HG02610 (cell line): ENCODE measurements around the gene FAM83G.

Experiments
- ATAC-seq: cut with Tn5 transposase; IDR thresholded peaks from one replicate; pipeline ENCODE4 v1.9.1; 2021; ENCODE audit warnings: mild to moderate bottlenecking, moderate library complexity; ENCODE audit not compliant: unreplicated experiment

Gene FAM83G

DNA sequence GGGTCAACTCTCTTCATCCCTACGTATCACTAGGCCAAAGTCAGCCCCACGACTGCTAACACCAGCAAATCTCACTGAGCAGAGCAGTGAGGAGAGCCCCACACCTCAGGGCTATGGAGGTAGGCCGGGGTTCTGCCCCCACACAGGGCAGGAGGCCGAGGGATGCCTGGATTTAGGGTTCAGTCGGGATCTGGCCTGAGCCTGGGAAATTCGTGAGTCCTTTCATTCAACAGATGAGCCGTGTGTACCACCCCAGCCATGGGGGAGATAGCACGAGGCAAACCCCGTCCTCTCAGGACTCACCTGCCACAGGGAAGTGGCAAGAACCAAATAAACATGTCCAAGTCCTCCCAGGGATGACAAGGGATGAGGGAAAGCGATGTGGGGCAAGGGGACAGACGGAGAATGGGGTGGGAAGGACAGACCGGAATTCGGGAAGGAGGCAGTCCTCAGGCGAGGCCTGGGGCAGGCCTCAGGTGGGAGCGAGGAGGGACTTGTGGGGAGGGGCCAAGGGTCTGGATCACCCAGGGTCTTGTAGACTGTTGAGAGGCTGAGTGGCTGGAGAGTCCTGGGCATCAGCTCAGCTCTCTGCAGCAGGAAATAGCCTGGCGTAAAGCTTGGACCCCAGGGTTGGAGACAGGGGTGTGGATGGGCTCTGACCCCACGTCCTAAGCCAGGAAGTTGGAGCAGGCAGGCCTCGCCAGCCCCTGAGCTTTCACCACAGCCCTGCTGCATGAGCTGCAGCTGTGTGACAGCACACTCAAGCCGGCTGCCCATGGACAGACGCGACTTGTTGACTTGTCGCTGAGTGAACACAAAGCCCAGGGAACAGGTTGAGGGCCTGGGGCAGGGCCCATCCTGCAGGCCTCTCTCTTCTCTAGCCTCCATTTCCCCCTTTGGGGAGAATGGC lies 7.9 kb upstream of the FAM83G start:
- ATAC-seq = no peak

DNA sequence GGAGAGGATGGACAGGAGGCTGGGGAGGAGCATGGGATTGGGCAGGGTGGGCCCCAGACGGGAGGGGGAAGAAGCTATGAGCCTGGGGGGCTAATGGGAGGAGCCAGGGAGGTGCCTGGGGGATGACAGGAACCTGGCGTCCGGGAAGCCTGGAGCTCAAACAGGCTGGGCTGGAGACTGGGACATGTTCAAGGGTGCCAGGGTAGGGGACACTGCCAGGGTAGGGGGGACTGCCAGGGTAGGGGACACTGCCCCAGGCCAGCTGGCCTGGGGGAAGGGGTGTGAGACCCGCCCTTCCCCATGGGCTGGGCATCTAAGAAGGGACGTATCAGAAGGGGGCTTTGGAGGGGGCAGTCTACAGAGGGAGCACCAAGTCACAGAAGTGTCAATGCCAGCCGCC lies 7.0 kb upstream of the FAM83G start:
- ATAC-seq = no peak

DNA sequence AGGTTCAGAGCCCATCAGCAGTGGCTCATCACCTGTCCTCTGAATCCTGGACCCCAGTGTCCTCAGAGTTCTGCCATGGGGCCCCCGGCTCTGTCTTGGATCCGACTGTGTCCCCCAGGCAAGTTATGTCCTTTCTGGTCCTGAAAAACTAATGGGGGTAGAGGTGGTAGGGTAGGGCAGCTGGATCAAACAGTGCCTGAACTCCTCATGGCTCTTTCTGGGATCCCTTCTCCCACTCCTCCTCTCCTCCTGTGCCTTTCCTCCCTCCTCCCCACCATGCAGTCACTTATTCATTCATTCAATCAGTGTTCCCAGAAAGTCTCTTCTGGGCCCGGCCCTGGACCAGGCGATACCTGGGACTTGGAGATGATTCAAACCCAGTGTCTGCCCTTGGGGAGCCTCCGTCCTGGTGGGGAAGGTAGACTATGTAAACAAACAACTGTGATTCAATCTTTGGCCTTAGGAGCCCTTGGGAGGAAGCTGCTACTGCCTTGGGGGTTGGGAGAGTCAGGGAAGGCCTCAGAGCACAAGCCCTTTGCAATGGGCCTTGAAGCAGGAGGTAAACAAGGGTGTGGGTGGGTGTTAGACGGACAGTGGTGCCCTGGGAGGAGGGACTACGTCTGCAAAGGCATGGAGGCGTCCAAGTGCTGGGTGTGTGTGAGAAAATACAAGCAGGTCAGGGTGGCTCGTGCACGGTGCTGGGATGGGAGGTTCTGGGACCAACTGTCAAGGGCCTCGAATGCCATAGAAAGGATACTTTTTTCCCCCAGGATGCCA lies 6.4 kb upstream of the FAM83G start:
- no peak for ATAC-seq

DNA sequence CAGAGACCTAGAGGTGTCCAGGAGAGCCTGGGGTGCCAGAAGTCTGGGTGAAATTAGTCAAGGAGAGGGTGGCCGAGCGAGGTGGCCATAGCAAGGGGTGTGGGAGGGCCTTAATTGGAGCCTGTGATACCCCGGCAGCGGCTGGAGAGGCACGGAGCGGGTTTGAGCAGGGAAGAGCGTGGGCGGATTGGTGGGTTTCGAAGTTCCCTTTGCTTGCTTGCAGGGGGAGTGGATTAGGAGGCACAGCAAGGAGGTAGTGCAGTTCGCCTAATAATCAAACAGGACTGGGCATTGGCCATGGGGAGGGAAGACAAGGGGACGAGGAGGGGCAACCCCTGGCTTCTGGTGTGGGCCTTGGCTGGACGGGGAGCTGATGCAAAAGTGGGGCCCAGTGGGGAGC lies 5.4 kb upstream of the FAM83G start:
- no peak for ATAC-seq

DNA sequence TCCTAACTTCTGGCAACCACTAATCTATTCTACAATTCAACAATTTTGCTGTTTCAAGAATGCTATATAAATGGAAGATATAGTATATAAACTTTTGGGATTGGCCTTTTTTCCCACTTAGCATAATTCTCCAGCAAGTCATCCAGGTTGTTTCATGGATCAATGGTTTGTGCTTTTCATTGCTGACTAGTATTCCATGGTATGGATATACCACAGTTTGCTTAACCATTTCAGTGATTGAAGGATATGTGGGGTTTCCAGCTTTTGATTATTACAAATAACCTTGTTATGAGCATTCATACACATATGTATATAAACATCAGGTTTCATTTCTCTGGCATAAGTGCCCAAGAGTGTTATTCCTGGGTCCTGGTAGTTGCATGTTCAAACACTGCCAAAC lies 2.1 kb upstream of the FAM83G start:
- ATAC-seq = no peak

DNA sequence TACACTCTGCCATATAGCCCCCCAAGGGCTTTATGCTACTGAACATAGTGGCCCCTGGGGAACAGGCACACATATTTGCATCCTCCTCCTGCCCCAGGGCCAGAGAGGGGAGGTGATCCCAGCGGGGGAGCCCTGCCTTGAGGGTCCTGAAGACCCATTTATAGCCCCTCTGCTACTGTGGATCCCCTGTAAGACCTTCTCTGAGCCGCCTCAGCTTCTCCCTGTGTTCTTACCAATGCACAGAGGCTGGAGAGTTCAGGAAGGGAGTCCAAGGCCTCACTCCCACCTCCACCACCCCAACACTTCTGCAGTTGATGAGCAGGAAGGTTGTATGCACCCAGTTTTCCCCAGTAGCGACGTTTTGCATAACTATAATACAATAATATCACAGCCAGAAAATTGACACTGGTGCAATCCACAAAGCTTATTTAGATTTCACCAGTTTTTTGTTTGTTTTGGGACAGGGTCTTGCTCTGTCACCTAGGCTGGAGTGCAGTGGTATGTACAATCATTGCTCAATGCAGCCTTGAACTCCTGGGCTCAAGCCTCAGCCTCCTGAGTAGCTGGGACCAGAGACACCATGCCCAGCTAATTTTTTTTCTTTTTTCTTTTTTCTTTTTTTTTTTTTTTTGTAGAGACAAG lies 1.3 kb upstream of the FAM83G start:
- no peak for ATAC-seq

DNA sequence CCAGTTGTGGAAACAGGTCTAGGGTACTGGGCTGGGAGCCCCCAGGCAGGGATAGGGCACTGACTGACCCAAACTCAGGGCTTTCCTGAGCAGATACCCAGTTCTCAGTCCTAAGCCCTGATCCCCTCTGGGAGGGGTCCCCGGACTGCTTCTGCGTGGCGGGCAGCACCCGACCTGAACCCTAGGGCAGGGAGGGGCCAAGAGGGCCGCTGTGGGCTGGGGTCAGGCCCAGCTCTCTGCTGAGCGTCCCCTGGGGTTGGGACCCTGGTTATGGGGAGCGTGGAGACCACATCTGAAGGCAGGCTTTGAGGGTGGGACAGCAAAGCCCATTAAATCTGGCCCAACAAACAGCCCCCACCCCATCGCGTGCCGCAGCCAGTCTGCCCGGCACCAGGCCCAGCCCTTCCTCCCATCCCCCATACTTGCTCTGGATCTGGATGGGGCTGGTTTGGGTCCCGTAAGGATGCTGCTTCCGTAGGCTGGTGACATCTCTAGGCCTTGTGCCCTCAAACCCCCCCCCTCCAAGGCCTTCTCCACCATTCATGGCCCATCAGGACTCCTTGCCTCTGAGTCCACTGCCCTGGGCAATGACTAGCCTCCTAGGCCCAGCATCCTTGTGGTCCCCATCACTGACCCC lies 691 bp upstream of the FAM83G start:
- ATAC-seq = no peak

DNA sequence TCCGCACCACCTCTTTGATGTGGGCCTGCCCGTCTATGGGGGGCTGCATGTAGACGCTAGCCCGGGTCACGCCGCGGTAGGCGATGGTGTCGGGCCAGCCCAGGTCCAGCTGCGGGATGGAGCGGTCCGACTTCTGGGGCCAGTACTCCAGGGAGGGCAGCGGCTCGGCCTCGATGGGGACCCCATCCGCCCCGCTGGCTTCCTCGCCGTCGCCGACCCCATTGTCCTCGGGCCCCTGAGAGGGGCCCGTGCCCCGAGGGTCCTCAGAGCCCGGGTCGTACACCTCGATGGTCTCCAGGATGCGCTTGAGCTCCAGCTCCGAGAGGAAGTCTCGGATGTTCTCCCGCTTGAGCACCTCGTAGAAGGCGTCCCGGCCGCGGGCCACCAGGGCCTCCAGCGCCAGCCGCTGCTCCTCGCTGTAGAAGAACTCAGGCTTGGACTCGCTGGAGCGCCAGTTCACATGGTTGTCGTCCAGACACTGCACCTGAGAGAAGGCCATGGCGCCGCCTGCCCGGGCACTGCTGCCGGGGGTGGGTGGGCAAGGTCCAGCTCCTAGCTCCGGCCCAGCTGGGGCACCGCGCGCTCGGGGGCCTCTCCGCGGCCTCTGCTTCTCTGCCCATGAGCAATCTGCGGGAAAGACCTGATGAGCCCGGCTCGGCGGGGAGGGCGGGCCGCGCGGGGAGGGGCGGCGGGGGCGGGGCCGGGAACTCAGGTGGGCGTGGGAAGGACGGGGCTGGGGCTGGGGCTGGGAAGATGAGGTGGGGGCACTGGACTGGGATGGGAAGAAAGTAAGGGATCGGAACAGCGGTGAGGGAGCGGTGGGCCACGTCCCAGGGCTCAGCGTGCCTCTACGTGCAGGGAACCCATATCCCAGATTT lies 782 bp downstream of the FAM83G start:
- ATAC-seq = peak; percentile 19

DNA sequence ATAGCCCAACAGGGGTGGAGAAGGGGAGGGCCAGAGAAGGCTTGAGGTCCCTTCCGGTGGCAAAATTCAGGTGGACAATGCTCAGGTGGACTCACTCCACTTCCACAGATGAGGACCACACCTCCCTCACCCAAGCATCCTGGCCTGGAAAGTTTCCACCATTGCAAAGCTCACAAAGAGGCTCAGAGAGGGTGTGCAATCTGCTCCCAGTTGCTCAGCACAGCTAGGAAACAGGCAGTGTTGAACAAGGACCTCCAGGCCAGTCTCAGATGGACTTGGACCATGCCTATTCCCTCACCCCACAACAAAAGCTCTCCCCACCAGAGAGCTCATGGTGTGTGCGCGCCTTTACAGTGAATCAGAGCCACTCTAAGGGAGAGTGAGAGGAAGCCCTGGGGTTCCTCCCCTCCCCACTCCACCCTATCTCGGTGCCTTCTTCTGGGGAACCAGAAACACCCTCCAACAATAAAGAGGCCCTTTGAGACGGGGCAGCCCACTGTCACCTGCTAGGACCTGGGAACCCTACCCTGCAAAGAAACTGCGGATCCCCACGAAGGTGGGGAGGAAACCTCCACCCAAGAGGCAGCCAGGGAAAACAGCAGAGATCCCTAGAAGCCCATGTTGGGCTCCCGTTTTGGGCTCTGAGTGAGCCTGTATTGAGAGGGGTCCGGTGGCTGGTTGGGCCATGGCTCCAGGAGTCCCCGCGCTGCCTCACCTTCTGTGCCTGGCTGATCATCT lies 1.6 kb downstream of the FAM83G start:
- no peak for ATAC-seq

DNA sequence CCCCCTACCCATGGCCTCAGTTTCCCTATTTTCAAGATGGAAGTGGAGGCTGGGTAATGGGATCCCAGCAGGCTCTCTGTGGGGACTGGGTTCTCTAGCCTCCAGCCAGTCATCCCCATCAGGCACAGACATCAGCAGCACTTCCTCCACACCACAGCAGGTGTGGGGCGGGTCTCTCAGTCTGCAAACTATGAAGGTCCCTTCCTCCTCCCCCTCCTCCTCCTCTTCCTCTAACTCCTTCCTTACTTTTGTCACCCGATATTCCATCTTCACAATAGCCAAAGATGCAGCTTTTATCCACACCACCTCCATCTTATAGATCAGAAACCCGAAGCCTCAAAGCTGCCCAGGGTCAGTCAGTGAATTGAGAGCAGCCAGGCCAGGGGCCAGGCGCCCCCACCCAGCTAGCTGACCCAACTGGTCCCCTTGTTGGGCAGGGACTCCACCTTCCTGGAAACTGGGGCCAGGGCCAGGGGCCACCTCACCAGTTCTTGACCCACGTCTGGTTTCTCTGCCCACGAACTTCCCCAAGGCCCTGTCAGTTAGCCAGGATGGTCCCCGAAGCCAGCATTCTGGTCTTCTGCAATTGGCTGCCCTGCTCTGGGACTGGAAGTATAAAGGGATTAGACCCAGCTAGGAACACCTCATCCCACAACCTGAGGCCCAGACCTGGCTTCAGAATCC lies 2.5 kb downstream of the FAM83G start:
- no peak for ATAC-seq

DNA sequence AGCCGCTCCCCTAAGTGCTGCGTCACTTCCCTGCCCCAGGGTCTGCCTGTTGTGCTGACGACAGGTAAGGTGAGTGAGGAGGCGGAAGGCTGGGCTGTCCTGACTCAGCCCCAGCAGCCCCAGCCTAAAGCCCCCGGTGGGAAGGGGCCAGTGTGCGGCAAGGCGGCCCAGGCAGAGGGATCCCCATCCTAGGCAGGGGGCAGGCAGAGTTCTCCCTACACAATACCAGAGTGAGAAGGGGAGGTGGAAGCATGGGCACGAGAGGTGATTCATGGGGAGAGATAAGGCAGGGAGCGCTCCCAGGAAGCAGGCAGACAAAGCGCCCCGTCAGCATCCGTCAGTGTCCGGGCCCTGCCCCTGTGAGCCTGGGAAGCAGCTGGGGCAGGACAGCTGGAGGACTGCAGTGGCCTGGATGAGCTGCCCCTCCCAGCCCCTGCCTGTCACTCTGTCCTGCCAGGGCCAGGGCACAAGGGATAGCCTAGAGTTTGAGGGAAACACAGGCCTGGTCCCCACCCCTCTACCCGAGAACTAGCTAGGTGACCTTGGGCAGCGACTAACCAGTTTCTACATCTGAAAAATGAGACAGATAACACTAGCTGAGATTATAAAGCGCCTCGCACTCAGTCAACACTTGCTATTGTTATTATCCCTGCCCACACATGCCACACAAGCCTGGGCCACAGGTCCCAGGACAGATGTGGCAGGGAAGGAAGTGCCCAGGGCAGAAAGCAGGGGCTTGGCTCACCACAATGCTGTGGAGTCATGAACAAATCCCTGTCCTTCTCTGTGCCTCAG lies 3.8 kb downstream of the FAM83G start:
- ATAC-seq = no peak

DNA sequence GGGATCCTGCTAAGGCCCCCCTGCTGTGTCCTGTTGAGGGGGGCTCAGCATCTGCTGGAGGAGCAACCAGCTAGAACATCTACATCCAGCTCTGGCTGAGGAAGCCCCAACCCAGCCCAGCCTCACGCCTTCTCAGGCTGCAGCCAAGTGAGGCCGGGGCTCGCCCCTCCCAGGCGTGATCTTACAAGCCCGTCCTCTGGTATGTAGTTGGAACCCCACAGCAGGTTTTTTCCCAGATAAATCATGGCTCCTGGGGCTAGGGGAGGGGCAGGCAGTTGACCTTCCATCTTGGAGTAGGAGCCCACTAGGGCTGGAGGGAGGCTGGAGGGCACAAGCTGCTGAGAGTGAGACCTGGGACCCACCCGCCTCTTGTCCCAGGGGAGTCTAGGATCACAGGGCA lies 4.7 kb downstream of the FAM83G start:
- ATAC-seq = no peak

DNA sequence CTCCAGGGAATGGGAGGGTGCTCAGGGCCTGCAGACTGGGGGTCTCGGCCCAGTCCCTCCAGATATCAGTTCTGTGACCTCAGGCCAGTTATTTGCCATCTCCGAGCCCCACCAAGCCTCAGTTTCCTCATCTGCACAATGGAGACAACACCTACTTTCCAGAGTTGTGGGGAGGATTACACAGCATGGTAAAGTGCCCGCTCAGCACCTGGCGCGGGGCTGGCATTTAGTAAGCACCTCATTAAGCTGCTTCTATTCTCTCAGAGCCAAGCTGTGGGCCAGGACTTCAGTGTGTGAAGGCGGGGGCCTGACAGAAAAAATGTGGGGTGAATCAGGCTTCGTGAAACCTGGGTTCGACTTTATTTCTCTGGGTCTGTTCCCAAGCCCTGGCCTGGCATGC lies 5.2 kb downstream of the FAM83G start:
- no peak for ATAC-seq

DNA sequence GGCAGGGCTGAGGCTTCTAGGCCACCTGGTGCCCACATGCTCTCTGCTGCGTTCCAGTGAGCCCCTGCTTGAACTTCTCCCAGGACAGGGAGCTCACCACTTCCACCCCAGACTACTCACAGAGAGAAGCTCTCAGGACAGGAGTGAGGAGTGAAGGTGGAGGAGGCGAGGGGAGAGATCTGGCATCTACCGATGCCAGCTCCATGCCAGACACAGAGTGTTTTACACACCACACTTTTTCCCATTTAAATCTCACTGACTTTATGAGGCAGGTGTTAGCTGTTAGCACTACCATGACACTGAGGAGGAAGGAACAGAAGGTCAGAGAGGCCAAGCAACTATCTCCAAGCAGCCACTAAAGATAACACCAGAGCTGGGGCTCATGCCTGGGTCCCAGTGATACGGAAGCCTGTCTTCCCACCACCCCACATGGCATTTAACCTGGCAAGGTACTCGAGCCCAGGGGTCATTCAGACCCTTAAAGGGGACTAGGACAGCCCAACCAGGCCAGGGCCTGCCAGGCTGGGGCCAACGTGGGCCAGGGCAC lies 6.8 kb downstream of the FAM83G start:
- ATAC-seq = no peak

DNA sequence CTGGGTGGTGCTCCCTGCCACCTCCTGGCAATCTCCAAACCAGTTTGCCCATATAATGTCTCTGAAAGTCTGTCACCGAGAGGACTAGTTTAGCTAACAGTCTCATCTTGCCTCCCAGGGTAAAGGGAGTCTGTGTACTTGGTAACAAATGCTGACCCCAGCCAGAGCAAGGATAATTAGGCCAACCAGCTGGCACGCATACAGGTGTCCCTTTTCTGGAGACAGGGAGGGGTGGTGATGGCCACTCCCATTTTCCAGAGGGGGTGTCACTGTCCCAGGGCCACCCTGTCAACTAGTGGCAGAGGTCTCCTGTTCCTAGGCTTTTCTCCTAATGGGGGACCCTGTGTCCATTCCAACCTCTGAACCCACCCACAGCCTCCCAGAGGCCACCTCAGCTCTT lies 8.1 kb downstream of the FAM83G start:
- ATAC-seq = no peak

DNA sequence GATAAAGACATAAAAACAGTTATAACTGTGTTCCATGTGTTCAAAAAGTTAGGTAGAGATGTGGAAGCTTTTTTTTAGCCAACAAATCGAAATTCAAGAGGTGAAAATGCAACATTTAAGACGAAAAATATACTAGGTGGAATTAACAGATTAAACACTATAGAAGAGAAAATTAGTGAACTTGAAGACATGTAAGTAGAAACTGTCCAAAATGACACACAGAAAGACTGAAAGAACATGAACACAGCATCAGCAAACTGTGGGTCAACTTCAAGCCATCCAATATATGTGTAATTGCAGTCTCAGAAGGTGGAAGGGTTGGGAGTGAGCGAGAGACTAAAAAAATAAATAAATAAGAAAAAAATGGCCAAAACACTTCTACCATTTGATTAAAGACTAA lies 9.3 kb downstream of the FAM83G start:
- ATAC-seq = no peak

DNA sequence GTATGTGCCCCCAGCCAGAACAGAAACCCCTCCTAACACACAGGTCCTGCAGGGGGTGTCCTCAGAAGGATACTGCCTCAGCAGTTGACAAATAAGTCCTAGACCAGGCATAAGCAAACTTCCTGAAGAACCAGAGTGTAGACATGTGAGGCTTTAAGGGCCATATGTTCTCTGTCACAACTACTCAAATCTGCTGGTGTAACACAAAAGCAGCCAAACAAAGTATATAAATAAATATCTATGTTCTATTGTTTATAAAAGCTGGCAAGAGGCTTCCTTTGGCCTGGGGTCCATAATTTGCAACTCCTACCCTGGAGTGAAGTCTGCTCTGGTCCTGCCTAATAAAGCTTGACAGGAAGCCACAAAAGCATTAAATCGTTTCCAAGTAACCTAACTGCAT lies 9.9 kb downstream of the FAM83G start:
- no peak for ATAC-seq
